ENCODE data around the gene TECTA.
A peak's percentile ranks its signal among the peaks of the same experiment; 100 is the strongest.
"Not testable (repeated sequence)": the region's sequence is repeated elsewhere in the genome, so short reads cannot be mapped to it uniquely, and the experiment has no call there.

TECTA gene

GRCh38 chr11:121106812-121107211, 5.8 kb downstream of the TECTA start:
- DNase-seq (ENCODE audit: insufficient read length, low spot score) (no peak), FAIRE-seq (no peak)
- TF ChIP-seq POLR2A (IDR thresholded peaks at IDR 0.05; ENCODE audit: low read depth, low read length) = no peak

GRCh38 chr11:121108413-121108812, 7.4 kb downstream of the TECTA start:
- no peak for FAIRE-seq
- no peak for DNase-seq (ENCODE audit: insufficient read length, low spot score)
- no peak for TF ChIP-seq POLR2A (IDR thresholded peaks at IDR 0.05; ENCODE audit: low read depth, low read length)

- DNase-seq (ENCODE audit: insufficient read length, low spot score) (no peak), FAIRE-seq (no peak)
- no peak for TF ChIP-seq POLR2A (IDR thresholded peaks at IDR 0.05; ENCODE audit: low read depth, low read length)
These were observed 8.4 kb downstream of the TECTA start for GRCh38 chr11:121109471-121109870.

- DNase-seq (ENCODE audit: insufficient read length, low spot score) (no peak), FAIRE-seq (no peak)
- TF ChIP-seq POLR2A (IDR thresholded peaks at IDR 0.05; ENCODE audit: low read depth, low read length) = no peak
These were observed 9.0 kb downstream of the TECTA start for GRCh38 chr11:121109916-121110586.

- DNase-seq (ENCODE audit: insufficient read length, low spot score) (no peak), FAIRE-seq (no peak)
- TF ChIP-seq POLR2A (IDR thresholded peaks at IDR 0.05; ENCODE audit: low read depth, low read length) = no peak
These were observed 10.1 kb downstream of the TECTA start for GRCh38 chr11:121110871-121111724.

- peak; percentile 11 for FAIRE-seq
- DNase-seq (ENCODE audit: insufficient read length, low spot score) = peak; percentile 45
- TF ChIP-seq POLR2A (IDR thresholded peaks at IDR 0.05; ENCODE audit: low read depth, low read length) = no peak
These were observed 11.7 kb downstream of the TECTA start for GRCh38 chr11:121112498-121113455.

- DNase-seq (ENCODE audit: insufficient read length, low spot score) (no peak), FAIRE-seq (no peak)
- no peak for TF ChIP-seq POLR2A (IDR thresholded peaks at IDR 0.05; ENCODE audit: low read depth, low read length)
These were observed 12.6 kb downstream of the TECTA start for GRCh38 chr11:121113611-121114010.

GRCh38 chr11:121115024-121115423, 14.0 kb downstream of the TECTA start:
- FAIRE-seq; DNase-seq (ENCODE audit: insufficient read length, low spot score): not testable (repeated sequence)

GRCh38 chr11:121117788-121118187, 16.7 kb downstream of the TECTA start:
- no peak for TF ChIP-seq POLR2A (IDR thresholded peaks at IDR 0.05; ENCODE audit: low read depth, low read length)
- DNase-seq (ENCODE audit: insufficient read length, low spot score) (no peak), FAIRE-seq (no peak)

- no peak for TF ChIP-seq POLR2A (IDR thresholded peaks at IDR 0.05; ENCODE audit: low read depth, low read length)
- DNase-seq (ENCODE audit: insufficient read length, low spot score) (no peak), FAIRE-seq (no peak)
These were observed 18.4 kb downstream of the TECTA start for GRCh38 chr11:121119440-121119839.

- TF ChIP-seq POLR2A (IDR thresholded peaks at IDR 0.05; ENCODE audit: low read depth, low read length) = no peak
- FAIRE-seq = no peak
These were observed 21.3 kb downstream of the TECTA start for GRCh38 chr11:121122328-121122727.

GRCh38 chr11:121123496-121124069, 22.5 kb downstream of the TECTA start:
- FAIRE-seq = no peak
- no peak for DNase-seq (ENCODE audit: insufficient read length, low spot score)
- TF ChIP-seq POLR2A (IDR thresholded peaks at IDR 0.05; ENCODE audit: low read depth, low read length) = no peak

More at GRCh38 chr11:121122328-121122727, 21.3 kb downstream of the TECTA start:
- DNase-seq (ENCODE audit: insufficient read length, low spot score) = no peak

GRCh38 chr11:121127809-121128208, 26.8 kb downstream of the TECTA start:
- DNase-seq (ENCODE audit: insufficient read length, low spot score) = no peak
- no peak for FAIRE-seq
- no peak for TF ChIP-seq POLR2A (IDR thresholded peaks at IDR 0.05; ENCODE audit: low read depth, low read length)
